Kidney (tissue), 14 donors: ENCODE results near the gene PIGQ. TPM values are rescaled to one million over a fixed set of nuclear protein-coding genes. Genes with fewer than 3 reads are reported as not detected.

Source experiments
- DNase-seq, 5 donors: peaks; one replicate each; pipeline ENCODE4 v3.0.0-alpha.2; 2013 to 2020
- FAIRE-seq: peaks from 2 replicates; lab custom pipeline; 2012; peaks lifted over from hg19 to GRCh38; lab: Jason Lieb, UNC
- H3K27ac ChIP-seq, 2 donors: one replicate each; pipeline ENCODE4 v1.7.0; 2013; ENCODE audit warnings: low read depth in 2 of 2, low read length in 2 of 2, inconsistent platforms in 1 of 2
- H3K27me3 ChIP-seq: one replicate; pipeline ENCODE4 v1.7.1; 2013; ENCODE audit warnings: low read length, inconsistent platforms; ENCODE audit not compliant: control insufficient read depth, insufficient read depth
- H3K36me3 ChIP-seq, 3 donors: one replicate each; pipeline versions ENCODE4 v1.7.0 to v1.7.1; 2013; ENCODE audit warnings: low read length in 3 of 3, control low read depth in 1 of 3, inconsistent platforms in 1 of 3; ENCODE audit not compliant: insufficient read depth in 3 of 3, control insufficient read depth in 2 of 3
- H3K4me1 ChIP-seq, 3 donors: one replicate each; pipeline versions ENCODE4 v1.7.0 to v1.7.1; 2013; ENCODE audit warnings: low read length in 3 of 3, inconsistent platforms in 1 of 3, low read depth in 1 of 3; ENCODE audit not compliant: control insufficient read depth in 2 of 3, insufficient read depth in 2 of 3
- H3K4me3 ChIP-seq, 3 donors: one replicate each; pipeline versions ENCODE4 v1.7.0 to v1.8.1; 2013; ENCODE audit warnings: low read length in 3 of 3, control low read depth in 1 of 3, inconsistent platforms in 1 of 3
- H3K9ac ChIP-seq, 3 donors: one replicate each; pipeline versions ENCODE4 v1.7.0 to v1.7.1; 2013; ENCODE audit warnings: low read length in 3 of 3, control low read depth in 1 of 3, inconsistent platforms in 1 of 3
- H3K9me3 ChIP-seq, 3 donors: one replicate each; pipeline versions ENCODE4 v1.7.0 to v1.7.1; 2013; ENCODE audit warnings: low read length in 3 of 3, control low read depth in 1 of 3, inconsistent platforms in 1 of 3; ENCODE audit not compliant: control insufficient read depth in 2 of 3, insufficient read depth in 1 of 3
- CTCF ChIP-seq: IDR thresholded peaks from 3 replicates; pipeline ENCODE4 v1.5.1; 2012; ENCODE audit warnings: mild to moderate bottlenecking, moderate library complexity, borderline replicate concordance; ENCODE audit not compliant: insufficient read depth; ENCODE audit errors: extremely low read depth
- intact Hi-C: fragments of 100-400 bp; cut with DNase I; formaldehyde crosslinking; loops from one replicate; pipeline ENCODE4 v1.11.1; 2022
- polyA plus RNA-seq: library from polyadenylated mRNA; stranded (reverse); fragments of 350-450 nt; fragmentation: Illumina TruSeq; extraction: RNeasy Lipid Tissue Mini Kit (QIAGEN cat#74804); gene quantifications from one replicate; pipeline ENCODE4 v1.2.3, GENCODE V29; 2014; ENCODE audit warnings: low read depth, low replicate concordance; ENCODE audit not compliant: insufficient read depth
- total RNA-seq: library from RNA; stranded (reverse); fragmentation: NEBNext Ultra II Directional; extraction: Animal tissue kit (Norgen Biotek cat#: 25700); gene quantifications from one replicate; pipeline ENCODE4 v1.2.1, GENCODE V29; 2021
- donor health status: control.
- donor health status: control.
- donor health status: control.
- donor health status: control.
- donor health status: control.
- donor health status: DM: yes; HTN: yes; CAD: no.
- donor health status: Normal renal cell carcinoma (clear cell type).

Gene PIGQ
- total and polyA plus RNA-seq, 2 donors from 2014 or later: 92.9 to 118 TPM

GRCh38 chr16:524274-525040, 45.3 kb upstream of the PIGQ start:
- peaks cover 0 to 19% (median 12%) of the 10 kb centered on the region in 3 donors for H3K36me3 ChIP-seq
- H3K4me1 ChIP-seq: peaks cover 0 to 30% (median 23%) of the 10 kb centered on the region in 3 donors
- peak overlapping the region in 1 of 2 donors; percentile 50 for H3K27ac ChIP-seq
- no peak overlapping the region for H3K9ac ChIP-seq
- DNase-seq: peak in 2 of 5 donors; percentile 61 to 75
- TF ChIP-seq CTCF: no peak
- no peaks in the 10 kb centered on the region for H3K27me3 ChIP-seq
- FAIRE-seq: no peak
- intact Hi-C loops: no loop called here
- H3K9me3 ChIP-seq: no peaks in the 10 kb centered on the region
- no peak overlapping the region for H3K4me3 ChIP-seq

GRCh38 chr16:525123-525519, 44.6 kb upstream of the PIGQ start:
- Histone ChIP-seq H3K9ac (peak overlapping the region in 1 of 3 donors; percentile 87), H3K27me3 (no peaks in the 10 kb centered on the region), H3K36me3 (peaks cover 0 to 13% (median 7%) of the 10 kb centered on the region in 3 donors), H3K9me3 (no peaks in the 10 kb centered on the region), H3K27ac (peak overlapping the region; percentile 50 to 98), H3K4me1 (peaks cover 0 to 37% (median 23%) of the 10 kb centered on the region in 3 donors), H3K4me3 (no peak overlapping the region)
- DNase-seq (no peak), FAIRE-seq (no peak)
- no peak for TF ChIP-seq CTCF
- intact Hi-C loops: no loop called here

DNA sequence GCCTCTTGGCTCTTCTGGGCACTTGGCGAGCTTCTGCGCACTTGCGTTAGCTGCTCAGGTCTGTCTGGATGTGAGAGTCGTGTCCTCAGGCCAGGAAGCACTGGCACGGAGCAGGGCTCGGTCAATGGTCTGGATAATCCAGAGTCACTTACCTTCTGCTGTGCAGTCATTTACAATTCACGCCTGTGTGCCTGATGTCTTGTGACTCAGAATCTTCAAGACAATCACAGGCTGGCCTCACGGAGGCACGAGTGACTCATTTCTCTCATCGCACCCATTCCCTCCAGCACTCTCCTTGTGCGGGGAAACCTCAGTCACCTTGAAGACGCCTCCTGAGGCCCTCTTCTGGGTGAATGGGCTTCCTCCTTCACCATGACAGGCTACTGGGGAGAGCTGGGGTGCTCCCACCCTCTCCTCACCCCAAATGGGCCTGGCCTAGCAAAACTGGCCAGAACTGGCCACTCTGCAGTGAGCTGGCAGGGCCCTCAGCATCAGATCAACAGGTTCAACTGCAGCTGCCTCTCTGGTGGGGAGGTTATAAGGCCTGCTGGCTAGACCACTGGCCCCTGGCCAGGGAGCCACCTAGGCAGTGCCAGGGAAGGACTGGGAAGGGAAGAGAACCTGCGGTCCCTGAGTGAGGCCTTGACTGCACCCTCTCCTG, 44.1 kb upstream of the PIGQ start:
- DNase-seq (peak in 2 of 5 donors; percentile 55 to 83), FAIRE-seq (no peak)
- H3K9me3 ChIP-seq: no peaks in the 10 kb centered on the region
- no peaks in the 10 kb centered on the region for H3K27me3 ChIP-seq
- H3K36me3 ChIP-seq: peaks cover 0 to 8% (median 2%) of the 10 kb centered on the region in 3 donors
- peaks cover 0 to 39% (median 23%) of the 10 kb centered on the region in 3 donors for H3K4me1 ChIP-seq
- peak; percentile 3 for TF ChIP-seq CTCF
- H3K4me3 ChIP-seq: peak overlapping the region in 2 of 3 donors; percentile 68 to 74
- intact Hi-C loops: no loop called here
- H3K27ac ChIP-seq: peak overlapping the region; percentile 96 to 98
- peak overlapping the region in 2 of 3 donors; percentile 4 to 87 for H3K9ac ChIP-seq
